Stomach smooth muscle (tissue), 2 donors: ENCODE data around the gene CHD9.
"Not testable (repeated sequence)": the region's sequence is repeated elsewhere in the genome, so short reads cannot be mapped to it uniquely, and the experiment has no call there.

Experiments used
- H3K27ac ChIP-seq: one replicate; pipeline ENCODE4 v1.7.0; 2013; ENCODE audit warnings: mild to moderate bottlenecking, low read length, inconsistent platforms
- H3K27me3 ChIP-seq, 2 donors: one replicate each; pipeline ENCODE4 v1.7.0; 2013; ENCODE audit warnings: low read length in 2 of 2; ENCODE audit not compliant: insufficient read depth in 2 of 2, control insufficient read depth in 1 of 2
- H3K36me3 ChIP-seq, 2 donors: one replicate each; pipeline ENCODE4 v1.7.0; 2013; ENCODE audit warnings: low read length in 2 of 2; ENCODE audit not compliant: control insufficient read depth in 2 of 2, insufficient read depth in 2 of 2
- H3K4me1 ChIP-seq: one replicate; pipeline ENCODE4 v1.7.0; 2013; ENCODE audit warnings: low read length; ENCODE audit not compliant: control insufficient read depth, insufficient read depth
- H3K4me3 ChIP-seq, 2 donors: one replicate each; pipeline ENCODE4 v1.7.0; 2013; ENCODE audit warnings: low read length in 2 of 2
- H3K9ac ChIP-seq, 2 donors: one replicate each; pipeline ENCODE4 v1.7.0; 2013; ENCODE audit warnings: low read length in 2 of 2, mild to moderate bottlenecking in 1 of 2
- H3K9me3 ChIP-seq, 2 donors: one replicate each; pipeline ENCODE4 v1.7.0; 2013; ENCODE audit warnings: low read length in 2 of 2; ENCODE audit not compliant: control insufficient read depth in 2 of 2
- donor health status: healthy.
- donor health status: Pancreatic carcinoma.

CHD9 gene

GRCh38 chr16:53036066-53036465, 18.7 kb upstream of the CHD9 start:
- Histone ChIP-seq H3K4me3 (no peak overlapping the region), H3K4me1 (no peaks in the 10 kb centered on the region), H3K27me3 (peaks cover 0 to 8% of the 10 kb centered on the region in 2 donors), H3K36me3 (no peaks in the 10 kb centered on the region), H3K9me3 (no peaks in the 10 kb centered on the region), H3K9ac (no peak overlapping the region), H3K27ac (no peak overlapping the region)

GRCh38 chr16:53036711-53037110, 18.1 kb upstream of the CHD9 start:
- not testable (repeated sequence) for H3K27me3 ChIP-seq, H3K9me3 ChIP-seq, H3K4me3 ChIP-seq, H3K4me1 ChIP-seq, H3K36me3 ChIP-seq, H3K9ac ChIP-seq, H3K27ac ChIP-seq

GRCh38 chr16:53040788-53041187, 14.0 kb upstream of the CHD9 start:
- Histone ChIP-seq H3K27me3 (peaks cover 2 to 12% of the 10 kb centered on the region in 2 donors), H3K4me1 (peaks cover 5% of the 10 kb centered on the region), H3K27ac (no peak overlapping the region)

GRCh38 chr16:53041320-53042051, 13.3 kb upstream of the CHD9 start:
- peak overlapping the region in 1 of 2 donors; percentile 7 for H3K9ac ChIP-seq
- peaks cover 5% of the 10 kb centered on the region for H3K4me1 ChIP-seq
- peak overlapping the region in 1 of 2 donors; percentile 3 for H3K4me3 ChIP-seq
- no peaks in the 10 kb centered on the region for H3K36me3 ChIP-seq
- peaks cover 2 to 17% of the 10 kb centered on the region in 2 donors for H3K27me3 ChIP-seq
- H3K27ac ChIP-seq, result peak overlapping the region; percentile 31
- no peaks in the 10 kb centered on the region for H3K9me3 ChIP-seq

More at GRCh38 chr16:53040788-53041187, 14.0 kb upstream of the CHD9 start:
- H3K36me3 ChIP-seq, result no peaks in the 10 kb centered on the region
- no peak overlapping the region for H3K9ac ChIP-seq
- H3K4me3 ChIP-seq, result no peak overlapping the region
- no peaks in the 10 kb centered on the region for H3K9me3 ChIP-seq

- Histone ChIP-seq H3K27ac (peak overlapping the region; percentile 31), H3K4me1 (peaks cover 5% of the 10 kb centered on the region)
Observed at GRCh38 chr16:53042235-53042701, 12.5 kb upstream of the CHD9 start.

GRCh38 chr16:53043428-53043831, 11.4 kb upstream of the CHD9 start:
- peaks cover 0 to 17% of the 10 kb centered on the region in 2 donors for H3K27me3 ChIP-seq
- H3K4me3 ChIP-seq, result peak overlapping the region in 1 of 2 donors; percentile 22
- peak overlapping the region; percentile 31 for H3K27ac ChIP-seq
- no peaks in the 10 kb centered on the region for H3K9me3 ChIP-seq
- peaks cover 5% of the 10 kb centered on the region for H3K4me1 ChIP-seq
- H3K9ac ChIP-seq, result no peak overlapping the region
- H3K36me3 ChIP-seq, result no peaks in the 10 kb centered on the region

More at GRCh38 chr16:53042235-53042701, 12.5 kb upstream of the CHD9 start:
- Histone ChIP-seq H3K9me3 (no peaks in the 10 kb centered on the region), H3K9ac (no peak overlapping the region), H3K27me3 (peaks cover 2 to 17% of the 10 kb centered on the region in 2 donors), H3K4me3 (peak overlapping the region in 1 of 2 donors; percentile 3), H3K36me3 (no peaks in the 10 kb centered on the region)

- no peaks in the 10 kb centered on the region for H3K9me3 ChIP-seq
- H3K9ac ChIP-seq, result no peak overlapping the region
- H3K27me3 ChIP-seq, result peaks cover 0 to 17% of the 10 kb centered on the region in 2 donors
- peak overlapping the region in 1 of 2 donors; percentile 40 for H3K4me3 ChIP-seq
- H3K27ac ChIP-seq, result no peak overlapping the region
- H3K36me3 ChIP-seq, result no peaks in the 10 kb centered on the region
- peaks cover 5% of the 10 kb centered on the region for H3K4me1 ChIP-seq
Observed at GRCh38 chr16:53043986-53044601, 10.7 kb upstream of the CHD9 start.

- H3K27ac ChIP-seq, result no peak overlapping the region
- peaks cover 0 to 17% of the 10 kb centered on the region in 2 donors for H3K27me3 ChIP-seq
- no peak overlapping the region for H3K9ac ChIP-seq
- H3K36me3 ChIP-seq, result no peaks in the 10 kb centered on the region
- no peak overlapping the region for H3K4me3 ChIP-seq
- no peaks in the 10 kb centered on the region for H3K9me3 ChIP-seq
- H3K4me1 ChIP-seq, result peaks cover 5% of the 10 kb centered on the region
Observed at GRCh38 chr16:53045341-53046220, 9.2 kb upstream of the CHD9 start.

GRCh38 chr16:53047515-53047914, 7.3 kb upstream of the CHD9 start:
- H3K27me3 ChIP-seq, result peaks cover 0 to 17% of the 10 kb centered on the region in 2 donors
- H3K9ac ChIP-seq, H3K27ac ChIP-seq, H3K4me3 ChIP-seq, H3K4me1 ChIP-seq, H3K9me3 ChIP-seq, H3K36me3 ChIP-seq: not testable (repeated sequence)

GRCh38 chr16:53048139-53048915, 6.5 kb upstream of the CHD9 start:
- H3K4me1 ChIP-seq, result peaks cover 5% of the 10 kb centered on the region
- no peaks in the 10 kb centered on the region for H3K9me3 ChIP-seq
- no peak overlapping the region for H3K4me3 ChIP-seq
- no peak overlapping the region for H3K27ac ChIP-seq
- peaks cover 0 to 17% of the 10 kb centered on the region in 2 donors for H3K27me3 ChIP-seq
- no peaks in the 10 kb centered on the region for H3K36me3 ChIP-seq
- H3K9ac ChIP-seq, result no peak overlapping the region
